K562 (cell line): ENCODE data around the gene FUT8. TPM values are rescaled to one million over a fixed set of nuclear protein-coding genes. Genes with fewer than 3 reads are reported as not detected.

Source experiments
- FOXJ2 ChIP-seq: fragments of 200-800 bp; sonication (Bioruptor generic); IDR thresholded peaks from 2 replicates; pipeline ENCODE4 v1.6.1; 2016; ENCODE audit warnings: missing genetic modification characterization, missing compliant biosample characterization
- ZNF274 ChIP-seq: IDR thresholded peaks from 2 replicates; pipeline ENCODE4 v1.6.1; 2011; ENCODE audit warnings: low read depth, mild to moderate bottlenecking, low read length, moderate library complexity, borderline replicate concordance
- ZNF609 ChIP-seq: sonication (generic); formaldehyde crosslinking; IDR thresholded peaks from 2 replicates; pipeline ENCODE4 v1.8.1; 2023; ENCODE audit warnings: missing genetic modification reagents, mild to moderate bottlenecking, borderline replicate concordance
- polyA plus RNA-seq, 8 experiments: library from polyadenylated mRNA; depleted of rRNA in 4 of 8; stranded (reverse) in 5 of 8; unstranded in 3 of 8; fragments of >200 nt; fragmentation: Nextera tagmentation in 2 of 8; fragmentation: Illumina TruSeq in 1 of 8; extraction: Ambion mirVana in 2 of 8; extraction: Trizol in 1 of 8; gene quantifications; 2 replicates each; pipeline versions ENCODE4 v1.2.1 to v1.2.3, GENCODE V29; 2011 to 2014; ENCODE audit warnings: inconsistent platforms in 1 of 8, missing spikeins in 1 of 8
- total RNA-seq, 7 experiments: library from RNA; depleted of rRNA in 6 of 7; stranded (reverse); fragments of >200 nt in 6 of 7; fragmentation: Illumina TruSeq in 2 of 7; extraction: Trizol in 2 of 7; gene quantifications; 2 replicates each; pipeline versions ENCODE4 v1.2.1 to v1.2.3, GENCODE V29; 2011 to 2021; ENCODE audit warnings: low replicate concordance in 1 of 7
- TF ChIP-seq, protein P1 (sequence below): fragments of 250-450 bp; sonication (Bioruptor Pico); IDR thresholded peaks from 2 replicates; pipeline ENCODE4 v1.5.0; 2020; ENCODE audit warnings: mild to moderate bottlenecking, borderline replicate concordance

Gene FUT8
- total and polyA plus RNA-seq, 9 of the 15 experiments (the other 6 are each of a cell fraction or from before 2014, with no cell fraction given): 4.1 to 15.2 (median 7.8) TPM

- TF ChIP-seq, protein P1, sequence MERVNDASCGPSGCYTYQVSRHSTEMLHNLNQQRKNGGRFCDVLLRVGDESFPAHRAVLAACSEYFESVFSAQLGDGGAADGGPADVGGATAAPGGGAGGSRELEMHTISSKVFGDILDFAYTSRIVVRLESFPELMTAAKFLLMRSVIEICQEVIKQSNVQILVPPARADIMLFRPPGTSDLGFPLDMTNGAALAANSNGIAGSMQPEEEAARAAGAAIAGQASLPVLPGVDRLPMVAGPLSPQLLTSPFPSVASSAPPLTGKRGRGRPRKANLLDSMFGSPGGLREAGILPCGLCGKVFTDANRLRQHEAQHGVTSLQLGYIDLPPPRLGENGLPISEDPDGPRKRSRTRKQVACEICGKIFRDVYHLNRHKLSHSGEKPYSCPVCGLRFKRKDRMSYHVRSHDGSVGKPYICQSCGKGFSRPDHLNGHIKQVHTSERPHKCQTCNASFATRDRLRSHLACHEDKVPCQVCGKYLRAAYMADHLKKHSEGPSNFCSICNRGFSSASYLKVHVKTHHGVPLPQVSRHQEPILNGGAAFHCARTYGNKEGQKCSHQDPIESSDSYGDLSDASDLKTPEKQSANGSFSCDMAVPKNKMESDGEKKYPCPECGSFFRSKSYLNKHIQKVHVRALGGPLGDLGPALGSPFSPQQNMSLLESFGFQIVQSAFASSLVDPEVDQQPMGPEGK: no peak
- no peak for TF ChIP-seq ZNF274
- no peak for TF ChIP-seq ZNF609
- no peak for TF ChIP-seq FOXJ2
Observed at GRCh38 chr14:65770681-65771080, 358.2 kb downstream of the FUT8 start (continued).
